Left lung (tissue), 10 donors: ENCODE data around the gene CACNA1C. TPM values are rescaled to one million over a fixed set of nuclear protein-coding genes. Genes with fewer than 3 reads are reported as not detected.

Source experiments
- ATAC-seq: fragments of 200-7000 bp; cut with Tn5 transposase; one replicate; pipeline ENCODE4 v1.9.1; 2020; ENCODE audit warnings: moderate library complexity
- DNase-seq, 4 donors: peaks; one replicate each; pipeline ENCODE4 v3.0.0-alpha.2; 2013 to 2020
- H3K27ac ChIP-seq, 2 donors: fragments of 200-600 bp; sonication (generic) in 1 of 2; one replicate each; pipeline versions ENCODE4 v1.5.0 to v1.8.0; 2020 to 2021
- H3K27me3 ChIP-seq, 2 donors: fragments of 200-600 bp; sonication (generic) in 1 of 2; one replicate each; pipeline versions ENCODE4 v1.5.0 to v1.8.0; 2020 to 2021
- H3K36me3 ChIP-seq, 2 donors: fragments of 200-600 bp; sonication (generic) in 1 of 2; one replicate each; pipeline versions ENCODE4 v1.5.0 to v1.8.0; 2020 to 2021
- H3K4me1 ChIP-seq, 2 donors: fragments of 200-600 bp; one replicate each; pipeline ENCODE4 v1.8.0; 2021
- H3K4me3 ChIP-seq, 2 donors: fragments of 200-600 bp; sonication (generic) in 1 of 2; one replicate each; pipeline versions ENCODE4 v1.5.0 to v1.8.0; 2020 to 2021; ENCODE audit warnings: mild to moderate bottlenecking in 1 of 2
- H3K9me3 ChIP-seq, 2 donors: fragments of 200-600 bp; sonication (generic) in 1 of 2; one replicate each; pipeline versions ENCODE4 v1.5.0 to v1.8.0; 2020 to 2021
- intact Hi-C, 2 donors: fragments of 100-400 bp; cut with DNase I; formaldehyde crosslinking; loops; one replicate each; pipeline versions ENCODE4 v1.11.2 to v1.14.2; 2022
- polyA plus RNA-seq, 6 donors: library from polyadenylated mRNA; unstranded; fragments of 120-200 nt; gene quantifications; one replicate each; pipeline ENCODE4 v1.2.1, GENCODE V29; 2013; ENCODE audit not compliant: insufficient read length in 6 of 6
- total RNA-seq, 2 donors: library from RNA; stranded (reverse); fragmentation: NEBNext Ultra II Directional; extraction: Animal tissue kit (Norgen Biotek cat#: 25700); gene quantifications; one replicate each; pipeline ENCODE4 v1.2.1, GENCODE V29; 2021
- TF ChIP-seq, protein P1 (sequence below), 2 donors: fragments of 200-600 bp; sonication (generic) in 1 of 2; IDR thresholded peaks; one replicate each; pipeline versions ENCODE4 v1.5.0 to v1.8.0; 2021; ENCODE audit warnings: antibody characterized with exemption in 2 of 2
- donor health status: DM: no; HTN: yes; CAD: no.
- donor health status: DM: no; HTN: no; CAD: no.

The CACNA1C gene
- total and polyA plus RNA-seq, 8 donors = 11.9 to 21.9 (median 14.2) TPM

DNA sequence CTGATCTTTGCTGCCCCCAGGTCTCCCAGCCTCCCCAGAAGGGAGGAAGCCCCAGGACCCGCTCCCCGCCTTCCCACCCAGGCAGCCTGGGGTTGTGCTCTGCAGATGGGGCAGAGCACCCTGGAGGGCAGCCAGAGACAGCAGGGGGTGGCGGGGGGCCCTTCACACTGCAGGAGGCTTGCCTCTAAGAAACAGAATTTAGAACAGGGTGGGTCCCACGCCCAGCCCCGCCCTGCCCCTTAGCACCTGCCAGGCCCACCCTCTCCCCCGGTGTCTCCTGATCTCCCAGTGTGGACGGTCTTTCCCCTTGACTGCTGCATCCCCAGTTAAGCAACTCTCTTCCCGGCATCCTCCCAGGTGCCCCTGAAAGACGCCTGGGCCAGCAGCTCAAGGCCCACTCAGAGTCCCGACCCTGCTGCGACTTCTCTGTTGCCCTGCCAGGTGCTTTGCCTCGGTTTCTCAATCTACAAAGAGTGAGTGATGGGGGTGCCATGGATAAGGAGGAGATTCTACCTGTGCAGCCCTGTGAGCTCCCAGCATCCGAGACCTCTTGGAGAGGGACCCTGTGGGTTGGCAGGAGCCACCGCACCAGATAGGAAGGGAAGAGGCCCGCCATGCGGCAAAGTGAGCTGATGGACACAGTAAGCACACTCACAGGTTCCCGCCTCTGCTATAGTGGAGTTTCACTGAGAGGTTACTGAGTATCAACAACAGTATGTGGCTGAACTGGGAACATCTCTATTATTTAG lies 414.8 kb downstream of the CACNA1C start:
- ATAC-seq = no peak
- TF ChIP-seq, protein P1, sequence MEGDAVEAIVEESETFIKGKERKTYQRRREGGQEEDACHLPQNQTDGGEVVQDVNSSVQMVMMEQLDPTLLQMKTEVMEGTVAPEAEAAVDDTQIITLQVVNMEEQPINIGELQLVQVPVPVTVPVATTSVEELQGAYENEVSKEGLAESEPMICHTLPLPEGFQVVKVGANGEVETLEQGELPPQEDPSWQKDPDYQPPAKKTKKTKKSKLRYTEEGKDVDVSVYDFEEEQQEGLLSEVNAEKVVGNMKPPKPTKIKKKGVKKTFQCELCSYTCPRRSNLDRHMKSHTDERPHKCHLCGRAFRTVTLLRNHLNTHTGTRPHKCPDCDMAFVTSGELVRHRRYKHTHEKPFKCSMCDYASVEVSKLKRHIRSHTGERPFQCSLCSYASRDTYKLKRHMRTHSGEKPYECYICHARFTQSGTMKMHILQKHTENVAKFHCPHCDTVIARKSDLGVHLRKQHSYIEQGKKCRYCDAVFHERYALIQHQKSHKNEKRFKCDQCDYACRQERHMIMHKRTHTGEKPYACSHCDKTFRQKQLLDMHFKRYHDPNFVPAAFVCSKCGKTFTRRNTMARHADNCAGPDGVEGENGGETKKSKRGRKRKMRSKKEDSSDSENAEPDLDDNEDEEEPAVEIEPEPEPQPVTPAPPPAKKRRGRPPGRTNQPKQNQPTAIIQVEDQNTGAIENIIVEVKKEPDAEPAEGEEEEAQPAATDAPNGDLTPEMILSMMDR (IDR thresholded peaks at IDR 0.05) = no peak
- DNase-seq = no peak
- H3K27ac ChIP-seq = no peak overlapping the region
- H3K4me3 ChIP-seq = no peak overlapping the region
- H3K4me1 ChIP-seq = no peaks in the 10 kb centered on the region
- H3K36me3 ChIP-seq = no peaks in the 10 kb centered on the region
- H3K9me3 ChIP-seq = no peaks in the 10 kb centered on the region
- intact Hi-C loops = no loop called here
- no peaks in the 10 kb centered on the region for H3K27me3 ChIP-seq

DNA sequence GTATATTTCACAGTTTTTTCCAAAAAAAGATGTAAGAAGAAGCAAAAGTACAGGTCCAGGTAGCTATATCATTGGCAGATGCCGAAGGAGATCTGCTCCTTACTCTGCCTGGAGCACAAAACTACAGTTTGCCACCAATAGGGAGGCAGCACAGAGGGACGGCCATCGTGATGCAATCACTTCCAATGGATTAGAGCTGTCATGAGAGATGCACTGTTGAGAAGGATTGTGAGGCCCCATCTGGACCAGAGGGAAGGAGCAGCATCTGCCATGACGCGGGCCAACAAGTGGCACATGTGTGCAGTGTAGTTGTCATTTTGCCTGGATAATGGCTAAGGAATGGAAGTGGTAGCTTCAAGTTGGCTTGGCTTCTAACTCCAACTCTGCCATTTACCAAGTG lies 423.2 kb downstream of the CACNA1C start:
- no peaks in the 10 kb centered on the region for H3K4me1 ChIP-seq
- DNase-seq = no peak
- TF ChIP-seq, protein P1 (IDR thresholded peaks at IDR 0.05) = no peak
- H3K27me3 ChIP-seq = no peaks in the 10 kb centered on the region
- no peak overlapping the region for H3K4me3 ChIP-seq
- no peak for ATAC-seq
- no peaks in the 10 kb centered on the region for H3K36me3 ChIP-seq
- H3K27ac ChIP-seq = no peak overlapping the region
- no peaks in the 10 kb centered on the region for H3K9me3 ChIP-seq
- intact Hi-C loops = no loop called here

DNA sequence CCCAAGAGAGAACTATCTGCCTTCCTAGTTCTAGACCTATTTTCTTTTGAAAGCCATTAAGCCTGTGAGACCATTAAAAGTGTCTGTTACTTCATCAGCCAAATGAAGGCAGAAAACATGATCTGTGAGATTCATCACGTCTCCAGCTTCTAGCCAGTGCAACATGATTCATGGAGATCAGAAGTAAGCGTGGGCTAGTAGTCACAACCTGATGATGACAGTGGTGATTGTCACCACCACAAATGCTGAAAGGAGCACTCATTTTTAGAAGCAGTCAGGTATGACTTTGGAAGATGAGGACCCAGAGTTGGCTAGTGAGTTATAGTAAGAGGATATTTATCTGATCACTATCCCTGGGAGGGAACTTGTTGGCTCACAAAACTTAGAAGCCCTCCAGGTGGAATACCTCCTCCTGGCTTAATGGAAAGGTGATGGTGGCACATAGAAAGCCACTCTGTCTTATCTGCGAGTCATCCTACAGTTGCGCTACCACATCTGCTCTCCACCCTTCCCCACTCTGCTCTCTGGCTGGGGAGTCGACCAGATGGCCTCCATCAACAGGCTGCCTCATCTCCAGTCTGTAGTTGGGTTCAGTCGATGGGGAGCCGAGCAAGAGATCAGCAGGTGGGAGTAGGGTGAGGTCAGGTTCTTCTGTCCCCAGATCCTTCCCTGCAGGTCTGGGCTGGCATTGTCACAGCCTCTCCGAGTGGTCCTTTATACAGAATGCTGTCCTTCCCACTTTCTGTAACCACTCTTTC lies 424.4 kb downstream of the CACNA1C start:
- Histone ChIP-seq H3K27me3 (no peaks in the 10 kb centered on the region), H3K36me3 (no peaks in the 10 kb centered on the region), H3K27ac (no peak overlapping the region), H3K9me3 (no peaks in the 10 kb centered on the region), H3K4me3 (no peak overlapping the region), H3K4me1 (no peaks in the 10 kb centered on the region)
- TF ChIP-seq, protein P1 (IDR thresholded peaks at IDR 0.05) = no peak
- intact Hi-C loops = no loop called here
- DNase-seq (no peak), ATAC-seq (no peak)

DNA sequence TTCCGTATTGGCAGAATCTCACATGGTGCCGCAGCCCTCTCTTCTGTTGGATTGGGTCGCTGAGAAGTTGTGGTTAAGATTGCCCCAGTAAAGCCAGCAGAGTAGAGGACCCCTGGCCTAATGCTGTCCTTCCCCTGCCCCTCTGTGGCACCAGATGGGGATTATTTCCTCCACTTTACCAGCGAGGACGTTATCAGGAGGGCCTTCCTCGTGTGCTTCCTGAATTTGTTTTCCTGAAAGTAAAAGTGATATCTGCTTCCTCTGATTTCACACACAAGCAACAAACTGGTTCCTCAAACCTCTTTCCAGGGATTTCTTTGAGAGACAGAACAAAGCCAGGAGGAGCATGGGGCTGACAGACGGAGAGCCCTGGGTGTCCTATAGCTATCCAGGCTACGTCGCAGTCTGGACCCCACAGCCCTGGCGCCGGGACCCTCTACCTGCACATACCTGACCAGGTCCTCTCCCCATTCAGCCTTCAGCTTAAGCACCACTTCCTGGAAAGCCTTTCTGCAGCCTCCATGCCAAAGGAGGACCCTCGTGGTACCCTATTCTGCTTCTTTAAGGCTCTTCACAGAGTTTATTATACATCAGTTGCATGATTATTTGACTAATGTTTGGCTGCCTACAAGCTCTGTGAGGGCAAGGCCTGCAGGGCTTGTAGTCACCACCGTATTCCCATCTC lies 427.2 kb downstream of the CACNA1C start:
- H3K27me3 ChIP-seq = no peaks in the 10 kb centered on the region
- DNase-seq = no peak
- TF ChIP-seq, protein P1 (IDR thresholded peaks at IDR 0.05) = no peak
- H3K36me3 ChIP-seq = no peaks in the 10 kb centered on the region
- H3K9me3 ChIP-seq = no peaks in the 10 kb centered on the region
- H3K4me1 ChIP-seq = no peaks in the 10 kb centered on the region
- intact Hi-C loops = no loop called here
- ATAC-seq = no peak
- no peak overlapping the region for H3K27ac ChIP-seq
- H3K4me3 ChIP-seq = no peak overlapping the region

DNA sequence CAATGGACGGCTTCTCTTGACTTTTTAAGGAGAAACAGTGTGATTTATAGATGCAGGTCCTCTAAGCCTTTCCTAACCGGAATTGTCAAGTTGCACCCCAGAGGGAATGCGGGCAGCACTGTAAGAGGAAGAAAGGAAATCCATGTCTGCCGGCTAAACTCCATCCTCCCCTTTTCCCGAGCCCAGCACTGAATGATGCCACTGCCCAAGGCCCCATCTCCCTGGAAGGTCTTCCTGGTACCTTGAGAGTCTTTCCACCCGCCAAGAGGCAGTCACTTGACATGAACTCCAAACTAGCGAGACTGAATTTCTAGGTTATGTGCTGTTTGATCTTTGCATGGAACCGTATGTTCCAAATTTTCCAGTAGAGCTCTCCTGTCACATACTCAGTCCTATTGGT lies 428.6 kb downstream of the CACNA1C start:
- intact Hi-C loops = no loop called here
- Histone ChIP-seq H3K4me1 (no peaks in the 10 kb centered on the region), H3K9me3 (no peaks in the 10 kb centered on the region), H3K4me3 (no peak overlapping the region), H3K36me3 (no peaks in the 10 kb centered on the region), H3K27me3 (no peaks in the 10 kb centered on the region), H3K27ac (no peak overlapping the region)
- TF ChIP-seq, protein P1 (IDR thresholded peaks at IDR 0.05) = no peak
- DNase-seq (no peak), ATAC-seq (no peak)
